NCI-H2171 treated with DMSO at 0.1 percent for 48 hours (cell line): ENCODE data around the gene ITPRID1.
"Not testable (repeated sequence)": the region's sequence is repeated elsewhere in the genome, so short reads cannot be mapped to it uniquely, and the experiment has no call there.

Experiments used
- DNase-seq: peaks from one replicate; lab custom pipeline; 2025; lab: John Stamatoyannopoulos, UW

Gene ITPRID1

GRCh38 chr7:31516680-31517502 is 3.0 kb downstream of the ITPRID1 start:
- no peak for DNase-seq

- no peak for DNase-seq
Measured at GRCh38 chr7:31517513-31517912, 3.6 kb downstream of the ITPRID1 start.

- no peak for DNase-seq
Measured at GRCh38 chr7:31518766-31519165, 4.9 kb downstream of the ITPRID1 start.

- DNase-seq, result no peak
Measured at GRCh38 chr7:31521336-31522010, 7.6 kb downstream of the ITPRID1 start.

- no peak for DNase-seq
Measured at GRCh38 chr7:31526864-31527263, 13.0 kb downstream of the ITPRID1 start.

- DNase-seq, result no peak
Measured at GRCh38 chr7:31529103-31529502, 15.2 kb downstream of the ITPRID1 start.

- not testable (repeated sequence) for DNase-seq
Measured at GRCh38 chr7:31540651-31541185, 26.8 kb downstream of the ITPRID1 start.

GRCh38 chr7:31545549-31545948 is 31.7 kb downstream of the ITPRID1 start:
- no peak for DNase-seq

GRCh38 chr7:31549611-31550010 is 35.7 kb downstream of the ITPRID1 start:
- DNase-seq, result no peak

- no peak for DNase-seq
Measured at GRCh38 chr7:31550432-31550831, 36.5 kb downstream of the ITPRID1 start.

- DNase-seq, result no peak
Measured at GRCh38 chr7:31553661-31554081, 39.8 kb downstream of the ITPRID1 start.

GRCh38 chr7:31562002-31562401 is 48.1 kb downstream of the ITPRID1 start:
- no peak for DNase-seq

- no peak for DNase-seq
Measured at GRCh38 chr7:31563522-31563921, 49.6 kb downstream of the ITPRID1 start.

GRCh38 chr7:31563951-31564350 is 50.1 kb downstream of the ITPRID1 start:
- no peak for DNase-seq

- DNase-seq, result no peak
Measured at GRCh38 chr7:31564661-31565060, 50.8 kb downstream of the ITPRID1 start.

- DNase-seq, result no peak
Measured at GRCh38 chr7:31569528-31569927, 55.6 kb downstream of the ITPRID1 start.

GRCh38 chr7:31583526-31583925 is 69.6 kb downstream of the ITPRID1 start:
- DNase-seq, result no peak

GRCh38 chr7:31583942-31584341 is 70.1 kb downstream of the ITPRID1 start:
- DNase-seq, result no peak

GRCh38 chr7:31595390-31595789 is 81.5 kb downstream of the ITPRID1 start:
- DNase-seq, result no peak

GRCh38 chr7:31602041-31602625 is 88.2 kb downstream of the ITPRID1 start:
- peak; percentile 74 for DNase-seq

- DNase-seq, result peak; percentile 86
Measured at GRCh38 chr7:31603046-31603445, 89.2 kb downstream of the ITPRID1 start.

- DNase-seq, result no peak
Measured at GRCh38 chr7:31613604-31614003, 99.7 kb downstream of the ITPRID1 start.

- DNase-seq, result no peak
Measured at GRCh38 chr7:31633467-31633866, 119.6 kb downstream of the ITPRID1 start.
